Smooth muscle cell (in vitro differentiated cells): ENCODE measurements around the gene NPB. TPM values are rescaled to one million over a fixed set of nuclear protein-coding genes. Genes with fewer than 3 reads are reported as not detected.

Experiments
- DNase-seq: peaks from one replicate; lab custom pipeline; 2025; ENCODE audit not compliant: unreplicated experiment; lab: John Stamatoyannopoulos, UW
- H2AFZ ChIP-seq: fragments of 200-600 bp; sonication (generic); 2 replicates; pipeline ENCODE4 v1.6.0; 2016; ENCODE audit warnings: antibody characterized with exemption, low read depth, mild to moderate bottlenecking
- H3F3A ChIP-seq: fragments of 200-600 bp; sonication (generic); 2 replicates; pipeline ENCODE4 v1.6.0; 2017; ENCODE audit warnings: antibody characterized with exemption, low read depth
- H3K27ac ChIP-seq: fragments of 200-600 bp; sonication (generic); 2 replicates; pipeline ENCODE4 v1.5.1; 2016; ENCODE audit warnings: low read depth, mild to moderate bottlenecking
- H3K27me3 ChIP-seq: fragments of 200-600 bp; sonication (generic); 2 replicates; pipeline ENCODE4 v1.6.1; 2016; ENCODE audit warnings: low read depth, mild to moderate bottlenecking
- H3K36me3 ChIP-seq: fragments of 200-600 bp; sonication (generic); 2 replicates; pipeline ENCODE4 v1.5.1; 2016; ENCODE audit warnings: low read depth
- H3K4me1 ChIP-seq: fragments of 200-600 bp; sonication (generic); 2 replicates; pipeline ENCODE4 v1.5.1; 2016; ENCODE audit warnings: low read depth
- H3K4me2 ChIP-seq: fragments of 200-600 bp; sonication (generic); 2 replicates; pipeline ENCODE4 v1.6.0; 2016; ENCODE audit warnings: mild to moderate bottlenecking
- H3K4me3 ChIP-seq: fragments of 200-600 bp; sonication (generic); 2 replicates; pipeline ENCODE4 v1.5.1; 2016; ENCODE audit warnings: mild to moderate bottlenecking
- H3K79me2 ChIP-seq: fragments of 200-600 bp; sonication (generic); 2 replicates; pipeline ENCODE4 v1.6.0; 2016; ENCODE audit warnings: low read depth, mild to moderate bottlenecking
- H3K9ac ChIP-seq: fragments of 200-600 bp; sonication (generic); 2 replicates; pipeline ENCODE4 v1.6.0; 2016; ENCODE audit warnings: low read depth
- H3K9me3 ChIP-seq: fragments of 200-600 bp; sonication (generic); replicated peaks from 2 replicates; pipeline ENCODE4 v1.5.1; 2016; ENCODE audit warnings: low read depth
- H4K20me1 ChIP-seq: fragments of 200-600 bp; sonication (generic); 2 replicates; pipeline ENCODE4 v1.6.0; 2016; ENCODE audit warnings: low read depth
- WGBS: methylation state at CpG from one replicate; pipeline ENCODE4 v1.1.7; 2016; ENCODE audit warnings: low lambda C conversion rate; 5-methylcytosine and 5-hydroxymethylcytosine counted together
- polyA plus RNA-seq: library from polyadenylated mRNA; unstranded; fragments of >200 nt; fragmentation: Nextera tagmentation; extraction: Ambion mirVana; gene quantifications from 2 replicates; pipeline ENCODE4 v1.2.1, GENCODE V29; 2016
- total RNA-seq: library from RNA; depleted of rRNA; stranded (reverse); fragments of >200 nt; gene quantifications from 2 replicates; pipeline ENCODE4 v1.2.3, GENCODE V29; 2014
- TF ChIP-seq, protein P1 (sequence below): fragments of 200-600 bp; sonication (generic); IDR thresholded peaks from 2 replicates; pipeline ENCODE4 v1.5.1; 2017; ENCODE audit warnings: borderline replicate concordance, mild to moderate bottlenecking, antibody characterized with exemption; ENCODE audit not compliant: insufficient read depth, poor library complexity, severe bottlenecking

Gene NPB
- total and polyA plus RNA-seq, 2 experiments from 2014 or later = 7.9 to 14.4 TPM

DNA sequence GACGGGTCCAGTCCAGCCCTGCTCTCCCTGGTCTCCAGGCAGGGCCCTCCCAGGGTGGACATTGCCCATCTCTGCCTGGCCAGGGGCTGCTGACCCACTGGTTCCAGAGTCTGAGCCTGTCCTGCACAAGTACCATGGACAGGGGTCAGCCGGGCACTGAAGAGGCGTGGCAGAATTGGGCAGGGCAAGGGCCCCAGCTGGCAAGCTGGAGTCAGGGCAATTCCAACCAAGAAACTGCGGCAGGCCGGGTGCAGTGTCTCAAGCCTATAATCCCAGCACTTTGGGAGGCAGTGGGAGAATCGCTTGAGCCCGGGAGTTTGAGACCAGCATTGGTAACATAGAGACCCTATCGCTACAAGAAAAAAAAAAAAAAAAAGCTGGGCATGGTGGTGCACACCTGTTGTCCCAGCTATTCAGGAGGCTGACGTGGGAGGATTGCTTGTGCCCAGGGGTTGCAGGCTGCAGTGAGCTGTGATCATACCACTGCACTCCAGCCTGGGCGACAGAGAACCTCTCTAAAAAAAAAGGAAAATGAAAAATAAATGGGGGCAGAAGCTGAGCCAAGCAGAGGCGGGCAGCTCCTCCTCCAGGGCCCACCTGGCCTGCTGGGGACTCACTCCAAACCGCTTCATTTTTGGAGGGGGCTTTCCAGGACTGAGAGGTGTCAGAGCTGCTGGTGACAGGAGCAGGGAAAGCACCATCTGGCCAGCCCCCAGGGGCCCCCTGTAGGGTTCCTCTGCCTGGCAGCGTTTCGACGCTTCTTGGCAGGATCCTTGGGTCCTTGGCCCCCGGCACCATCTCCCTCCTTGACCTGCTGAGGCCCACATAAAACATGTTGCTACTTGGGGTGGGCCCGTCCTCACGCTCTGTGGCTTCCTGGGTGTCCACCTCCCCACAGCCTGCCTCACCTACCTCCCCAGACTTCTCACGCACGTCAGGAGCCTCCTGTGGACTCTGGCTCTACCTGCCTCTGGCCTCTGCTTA lies 28.4 kb downstream of the NPB start:
- Histone ChIP-seq H3K4me3 (no peak overlapping the region), H3F3A (peaks cover 18% of the 10 kb centered on the region), H3K79me2 (peaks cover 21% of the 10 kb centered on the region), H2AFZ (no peak overlapping the region), H3K27me3 (no peaks in the 10 kb centered on the region), H3K27ac (no peak overlapping the region), H3K9ac (no peak overlapping the region), H3K9me3 (no peaks in the 10 kb centered on the region), H3K4me2 (no peak overlapping the region), H3K36me3 (no peaks in the 10 kb centered on the region), H4K20me1 (peaks cover 45% of the 10 kb centered on the region), H3K4me1 (peaks cover 11% of the 10 kb centered on the region)
- 90% methylated on average over 20 of the region's 20 CpGs for WGBS
- TF ChIP-seq, protein P1, sequence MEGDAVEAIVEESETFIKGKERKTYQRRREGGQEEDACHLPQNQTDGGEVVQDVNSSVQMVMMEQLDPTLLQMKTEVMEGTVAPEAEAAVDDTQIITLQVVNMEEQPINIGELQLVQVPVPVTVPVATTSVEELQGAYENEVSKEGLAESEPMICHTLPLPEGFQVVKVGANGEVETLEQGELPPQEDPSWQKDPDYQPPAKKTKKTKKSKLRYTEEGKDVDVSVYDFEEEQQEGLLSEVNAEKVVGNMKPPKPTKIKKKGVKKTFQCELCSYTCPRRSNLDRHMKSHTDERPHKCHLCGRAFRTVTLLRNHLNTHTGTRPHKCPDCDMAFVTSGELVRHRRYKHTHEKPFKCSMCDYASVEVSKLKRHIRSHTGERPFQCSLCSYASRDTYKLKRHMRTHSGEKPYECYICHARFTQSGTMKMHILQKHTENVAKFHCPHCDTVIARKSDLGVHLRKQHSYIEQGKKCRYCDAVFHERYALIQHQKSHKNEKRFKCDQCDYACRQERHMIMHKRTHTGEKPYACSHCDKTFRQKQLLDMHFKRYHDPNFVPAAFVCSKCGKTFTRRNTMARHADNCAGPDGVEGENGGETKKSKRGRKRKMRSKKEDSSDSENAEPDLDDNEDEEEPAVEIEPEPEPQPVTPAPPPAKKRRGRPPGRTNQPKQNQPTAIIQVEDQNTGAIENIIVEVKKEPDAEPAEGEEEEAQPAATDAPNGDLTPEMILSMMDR = no peak
- DNase-seq = no peak

DNA sequence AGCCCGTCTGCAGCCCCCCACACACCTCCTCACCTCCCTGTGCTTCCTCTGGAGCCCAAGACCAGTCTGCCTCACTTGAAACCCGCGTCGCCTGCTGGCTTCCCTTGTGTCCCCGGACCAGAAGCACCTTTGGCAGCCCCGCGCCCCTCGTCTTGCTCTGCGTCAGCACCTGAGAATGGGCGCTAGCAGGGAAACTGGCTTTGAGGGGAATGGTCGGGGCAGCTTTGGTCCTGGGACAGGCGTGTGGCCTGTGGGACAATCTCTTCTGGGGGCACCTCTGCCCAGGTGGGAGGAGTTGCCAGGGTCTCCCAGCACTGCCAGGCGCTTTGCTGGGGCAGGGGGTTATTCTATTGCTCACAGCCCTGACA lies 29.1 kb downstream of the NPB start:
- Histone ChIP-seq H2AFZ (no peak overlapping the region), H3K4me3 (no peak overlapping the region), H4K20me1 (peaks cover 40% of the 10 kb centered on the region), H3K27ac (no peak overlapping the region), H3K79me2 (peaks cover 21% of the 10 kb centered on the region), H3K9me3 (no peaks in the 10 kb centered on the region), H3F3A (peaks cover 18% of the 10 kb centered on the region), H3K4me1 (peaks cover 15% of the 10 kb centered on the region), H3K27me3 (no peaks in the 10 kb centered on the region), H3K36me3 (no peaks in the 10 kb centered on the region), H3K4me2 (no peak overlapping the region), H3K9ac (no peak overlapping the region)
- TF ChIP-seq, protein P1 = no peak
- DNase-seq = no peak
- 79% methylated on average over 13 of the region's 13 CpGs for WGBS

DNA sequence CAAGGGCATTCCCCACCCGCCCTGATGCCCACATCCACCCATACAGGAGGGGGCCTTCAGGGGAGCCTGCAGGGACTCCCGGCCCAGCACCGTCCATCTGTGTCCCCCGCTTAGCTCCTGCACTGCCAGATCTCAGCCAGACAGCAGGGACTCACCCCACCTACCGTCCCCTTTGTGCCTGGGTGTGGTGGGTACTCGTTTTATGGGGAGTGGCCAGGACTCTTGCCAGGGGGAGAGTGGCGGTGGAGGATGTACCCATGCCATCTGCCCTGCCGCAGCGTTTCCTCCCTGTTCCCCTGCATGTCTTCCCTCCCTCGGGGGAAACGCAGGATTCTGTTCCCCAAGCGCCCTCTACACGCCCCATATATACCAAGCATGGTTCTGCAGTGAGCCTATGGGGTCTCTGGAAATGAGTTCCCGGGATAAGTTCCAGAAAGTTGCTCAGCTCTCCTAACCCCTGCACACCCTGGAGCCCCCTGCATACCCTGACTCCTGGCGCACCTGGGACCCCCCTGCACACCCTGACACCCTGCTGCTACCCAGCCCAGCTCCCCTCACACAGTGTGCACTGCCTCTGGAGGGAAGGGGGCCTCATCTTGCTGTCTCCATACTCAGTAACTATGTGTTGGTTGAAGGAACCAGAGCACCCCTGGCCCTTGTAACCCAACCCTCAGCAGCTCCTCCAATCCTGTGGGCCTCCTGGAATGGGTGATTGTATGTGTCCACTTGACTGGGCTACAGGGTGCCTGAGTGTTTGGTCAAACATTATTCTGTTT lies 29.7 kb downstream of the NPB start:
- 73% methylated on average over 15 of the region's 15 CpGs for WGBS
- H4K20me1 ChIP-seq = peaks cover 35% of the 10 kb centered on the region
- H3K4me3 ChIP-seq = no peak overlapping the region

More for the DNA sequence above, 29.7 kb downstream of the NPB start:
- Histone ChIP-seq H3K27ac (no peak overlapping the region), H3F3A (peaks cover 12% of the 10 kb centered on the region), H3K9me3 (no peaks in the 10 kb centered on the region), H3K79me2 (peaks cover 21% of the 10 kb centered on the region), H3K4me1 (peaks cover 9% of the 10 kb centered on the region), H2AFZ (no peak overlapping the region), H3K27me3 (no peaks in the 10 kb centered on the region), H3K4me2 (no peak overlapping the region), H3K9ac (no peak overlapping the region), H3K36me3 (no peaks in the 10 kb centered on the region)
- TF ChIP-seq, protein P1 = no peak
- no peak for DNase-seq
